OCI-LY1 (cell line): Measurements from ENCODE around the gene KAT6B.
A peak's percentile ranks its signal among the peaks of the same experiment; 100 is the strongest.

Source experiments
- H2AFZ ChIP-seq: fragments of 200-600 bp; sonication (generic), shearing (Covaris generic); 2 replicates; pipeline ENCODE4 v1.6.0; 2014; ENCODE audit warnings: antibody characterized with exemption, mild to moderate bottlenecking, low read length
- H3F3A ChIP-seq: fragments of 200-600 bp; sonication (generic), shearing (Covaris generic); 2 replicates; pipeline ENCODE4 v1.6.0; 2014; ENCODE audit warnings: mild to moderate bottlenecking, antibody characterized with exemption, low read length, moderate library complexity; ENCODE audit not compliant: insufficient read depth
- H3K27ac ChIP-seq: fragments of 200-600 bp; sonication (generic); 2 replicates; pipeline ENCODE4 v1.5.1; 2014; ENCODE audit warnings: low read length, mixed run types, mild to moderate bottlenecking, low read depth; ENCODE audit not compliant: poor library complexity, severe bottlenecking
- H3K27me3 ChIP-seq: fragments of 200-600 bp; sonication (generic); 2 replicates; pipeline ENCODE4 v1.6.0; 2014; ENCODE audit warnings: antibody characterized with exemption, mild to moderate bottlenecking, low read length, moderate library complexity; ENCODE audit not compliant: insufficient read depth
- H3K36me3 ChIP-seq: fragments of 200-600 bp; sonication (generic); 2 replicates; pipeline ENCODE4 v1.6.1; 2014; ENCODE audit warnings: mild to moderate bottlenecking, antibody characterized with exemption, low read length, moderate library complexity, mixed read lengths; ENCODE audit not compliant: insufficient read depth
- H3K4me1 ChIP-seq: fragments of 200-600 bp; sonication (generic); 2 replicates; pipeline ENCODE4 v1.5.1; 2014; ENCODE audit warnings: mild to moderate bottlenecking, low read length, moderate library complexity; ENCODE audit not compliant: insufficient read depth, severe bottlenecking
- H3K4me2 ChIP-seq: fragments of 200-600 bp; sonication (generic), shearing (Covaris generic); 2 replicates; pipeline ENCODE4 v1.6.1; 2014; ENCODE audit warnings: low read length
- H3K4me3 ChIP-seq: fragments of 200-600 bp; sonication (generic); 2 replicates; pipeline ENCODE4 v1.5.1; 2014; ENCODE audit warnings: low read length, low read depth, mild to moderate bottlenecking, mixed read lengths; ENCODE audit not compliant: poor library complexity, severe bottlenecking
- H3K79me2 ChIP-seq: fragments of 200-600 bp; shearing (Covaris generic); 2 replicates; pipeline ENCODE4 v1.6.1; 2016; ENCODE audit warnings: mixed run types, low read length, mixed read lengths; ENCODE audit not compliant: insufficient read depth
- H3K9ac ChIP-seq: fragments of 200-600 bp; sonication (generic), shearing (Covaris generic); 2 replicates; pipeline ENCODE4 v1.6.1; 2014; ENCODE audit warnings: mild to moderate bottlenecking, low read length, mixed read lengths
- H3K9me2 ChIP-seq: fragments of 200-600 bp; sonication (generic), shearing (Covaris generic); 2 replicates; pipeline ENCODE4 v1.6.1; 2014; ENCODE audit warnings: low read depth, mild to moderate bottlenecking, low read length, mixed read lengths
- H3K9me3 ChIP-seq: fragments of 200-600 bp; shearing (Covaris generic); 2 replicates; pipeline ENCODE4 v1.6.1; 2014; ENCODE audit warnings: low read length, mixed read lengths
- H4K20me1 ChIP-seq: fragments of 200-600 bp; sonication (generic), shearing (Covaris generic); 2 replicates; pipeline ENCODE4 v1.6.0; 2016; ENCODE audit warnings: mild to moderate bottlenecking, low read length; ENCODE audit not compliant: insufficient read depth
- CTCF ChIP-seq: fragments of 200-600 bp; sonication (generic), shearing (Covaris generic); IDR thresholded peaks from 2 replicates; pipeline ENCODE4 v1.5.1; 2017; ENCODE audit warnings: mild to moderate bottlenecking, antibody characterized with exemption, low read length, moderate library complexity, mixed read lengths
- EZH2 ChIP-seq: fragments of 200-600 bp; sonication (generic), shearing (Covaris generic); IDR thresholded peaks from 2 replicates; pipeline ENCODE4 v1.8.0; 2017; ENCODE audit warnings: borderline replicate concordance, mixed run types, mild to moderate bottlenecking, antibody characterized with exemption, low read length, moderate library complexity, mixed read lengths

The KAT6B gene

DNA sequence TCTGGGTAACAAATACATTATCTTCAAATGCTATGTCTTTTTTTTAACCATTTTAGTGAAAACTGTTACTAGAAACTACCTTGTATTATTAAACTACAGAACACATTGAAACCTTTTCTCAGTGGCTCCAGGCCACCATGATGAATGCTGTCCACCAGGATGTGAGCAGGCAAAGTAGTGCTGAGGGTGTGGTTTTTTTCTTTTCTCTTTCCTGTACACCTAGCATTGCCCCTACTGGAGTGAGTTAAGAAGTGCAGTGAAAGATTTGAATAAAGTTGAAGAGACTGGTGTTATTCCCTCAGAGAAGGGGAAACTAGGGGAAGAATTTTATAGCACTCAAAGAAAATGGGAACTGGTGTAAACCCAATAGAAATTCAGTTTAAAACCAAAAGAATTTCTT is 165.0 kb downstream of the KAT6B start:
- Histone ChIP-seq H3K9me2 (no peaks in the 10 kb centered on the region), H4K20me1 (no peaks in the 10 kb centered on the region), H3K27me3 (no peaks in the 10 kb centered on the region), H3K9ac (no peak overlapping the region), H3K4me2 (no peak overlapping the region), H3K27ac (no peak overlapping the region), H2AFZ (no peak overlapping the region), H3K36me3 (peaks cover 43% of the 10 kb centered on the region), H3K9me3 (no peaks in the 10 kb centered on the region), H3K4me3 (no peak overlapping the region), H3K79me2 (no peaks in the 10 kb centered on the region), H3K4me1 (no peaks in the 10 kb centered on the region), H3F3A (no peaks in the 10 kb centered on the region)
- TF ChIP-seq CTCF (peak; percentile 36), EZH2 (no peak)

DNA sequence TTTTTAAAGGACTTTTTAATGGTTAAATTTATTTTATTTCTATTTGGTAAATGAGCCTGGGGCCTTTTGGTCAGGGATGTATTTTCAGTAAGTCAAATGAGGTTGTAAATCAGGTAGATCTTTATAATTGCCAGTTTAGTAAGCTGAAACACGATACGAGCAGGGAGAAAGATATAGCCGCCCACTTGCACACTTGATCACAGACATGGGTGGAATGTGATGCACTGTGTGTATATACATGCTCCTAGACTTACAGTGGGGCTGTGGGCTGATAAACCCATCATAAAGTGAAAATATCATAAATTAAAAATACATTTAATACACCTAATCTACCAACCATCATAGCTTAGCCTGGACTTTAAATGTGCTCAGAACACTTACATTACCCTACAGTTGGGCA is 165.7 kb downstream of the KAT6B start:
- no peaks in the 10 kb centered on the region for H3K79me2 ChIP-seq
- H3K4me1 ChIP-seq, result no peaks in the 10 kb centered on the region
- H3K4me3 ChIP-seq, result no peak overlapping the region
- no peak overlapping the region for H3K4me2 ChIP-seq
- no peaks in the 10 kb centered on the region for H3K9me3 ChIP-seq
- H3K9ac ChIP-seq, result no peak overlapping the region
- H2AFZ ChIP-seq, result no peak overlapping the region
- TF ChIP-seq EZH2 (no peak), CTCF (no peak)
- no peaks in the 10 kb centered on the region for H3K27me3 ChIP-seq
- H3F3A ChIP-seq, result no peaks in the 10 kb centered on the region
- H3K27ac ChIP-seq, result no peak overlapping the region
- H3K36me3 ChIP-seq, result peaks cover 44% of the 10 kb centered on the region
- no peaks in the 10 kb centered on the region for H3K9me2 ChIP-seq
- no peaks in the 10 kb centered on the region for H4K20me1 ChIP-seq

- H3F3A ChIP-seq, result no peaks in the 10 kb centered on the region
- H3K27me3 ChIP-seq, result no peaks in the 10 kb centered on the region
- no peaks in the 10 kb centered on the region for H3K9me3 ChIP-seq
- TF ChIP-seq EZH2 (no peak), CTCF (no peak)
- no peak overlapping the region for H2AFZ ChIP-seq
- H3K4me2 ChIP-seq, result no peak overlapping the region
- no peaks in the 10 kb centered on the region for H3K9me2 ChIP-seq
- H4K20me1 ChIP-seq, result no peaks in the 10 kb centered on the region
- H3K36me3 ChIP-seq, result peaks cover 57% of the 10 kb centered on the region
- no peaks in the 10 kb centered on the region for H3K4me1 ChIP-seq
- no peak overlapping the region for H3K27ac ChIP-seq
- H3K4me3 ChIP-seq, result no peak overlapping the region
- H3K9ac ChIP-seq, result no peak overlapping the region
- no peaks in the 10 kb centered on the region for H3K79me2 ChIP-seq
These were observed 167.2 kb downstream of the KAT6B start for GRCh38 chr10:74993649-74994048.
